ENCODE results near the gene SEC11A.
A peak's percentile ranks its signal among the peaks of the same experiment; 100 is the strongest.
"Not testable (repeated sequence)": the region's sequence is repeated elsewhere in the genome, so short reads cannot be mapped to it uniquely, and the experiment has no call there.

Gene SEC11A

GRCh38 chr15:84716036-84716732, at the start of gene SEC11A:
Gene SEC11A (minus strand): TSS chr15:84716139. CDS start chr15:84716075, 64 bp downstream.
- peak; percentile 94 for DNase-seq (ENCODE audit: low spot score)

GRCh38 chr15:84765675-84766074, 49.7 kb upstream of the SEC11A start:
- DNase-seq (ENCODE audit: low spot score): no peak

- DNase-seq (ENCODE audit: low spot score): no peak
Measured at GRCh38 chr15:84764989-84765388, 49.0 kb upstream of the SEC11A start.

GRCh38 chr15:84764585-84764984, 48.6 kb upstream of the SEC11A start:
- no peak for DNase-seq (ENCODE audit: low spot score)

GRCh38 chr15:84762840-84763572, 47.1 kb upstream of the SEC11A start:
- no peak for DNase-seq (ENCODE audit: low spot score)

GRCh38 chr15:84761607-84762131, 45.7 kb upstream of the SEC11A start:
- no peak for DNase-seq (ENCODE audit: low spot score)

GRCh38 chr15:84760219-84760618, 44.3 kb upstream of the SEC11A start:
- DNase-seq (ENCODE audit: low spot score): no peak

- no peak for DNase-seq (ENCODE audit: low spot score)
Measured at GRCh38 chr15:84759018-84759417, 43.1 kb upstream of the SEC11A start.

GRCh38 chr15:84755736-84756527, 40.0 kb upstream of the SEC11A start:
- DNase-seq (ENCODE audit: low spot score): no peak

- not testable (repeated sequence) for DNase-seq (ENCODE audit: low spot score)
Measured at GRCh38 chr15:84754889-84755288, 39.0 kb upstream of the SEC11A start.

GRCh38 chr15:84752700-84753099, 36.8 kb upstream of the SEC11A start:
- DNase-seq (ENCODE audit: low spot score): no peak

- no peak for DNase-seq (ENCODE audit: low spot score)
Measured at GRCh38 chr15:84752195-84752594, 36.3 kb upstream of the SEC11A start.

GRCh38 chr15:84751721-84752120, 35.8 kb upstream of the SEC11A start:
- DNase-seq (ENCODE audit: low spot score): not testable (repeated sequence)

- DNase-seq (ENCODE audit: low spot score): peak; percentile 26
Measured at GRCh38 chr15:84750583-84751092, 34.7 kb upstream of the SEC11A start.

- DNase-seq (ENCODE audit: low spot score): peak; percentile 30
Measured at GRCh38 chr15:84749111-84749991, 33.4 kb upstream of the SEC11A start.

GRCh38 chr15:84748274-84749110, 32.6 kb upstream of the SEC11A start, which contains the start of gene ZNF592:
Gene ZNF592 (plus strand): TSS chr15:84748592. CDS start chr15:84782676, 34,084 bp downstream.
- DNase-seq (ENCODE audit: low spot score): peak; percentile 85

- DNase-seq (ENCODE audit: low spot score): peak; percentile 64
Measured at GRCh38 chr15:84747416-84748273, 31.7 kb upstream of the SEC11A start.

- DNase-seq (ENCODE audit: low spot score): no peak
Measured at GRCh38 chr15:84741121-84741520, 25.2 kb upstream of the SEC11A start.

GRCh38 chr15:84740691-84741090, 24.8 kb upstream of the SEC11A start:
- no peak for DNase-seq (ENCODE audit: low spot score)
